Colonic mucosa (tissue), 4 donors: Measurements from ENCODE around the gene FANCD2OS. TPM values are rescaled to one million over a fixed set of nuclear protein-coding genes. Genes with fewer than 3 reads are reported as not detected.
A peak's percentile ranks its signal among the peaks of the same experiment; 100 is the strongest.

ENCODE experiments used
- DNase-seq: peaks from one replicate; pipeline ENCODE4 v3.0.0-alpha.2; 2020
- H3K27ac ChIP-seq: fragments of 200-600 bp; one replicate; pipeline ENCODE4 v1.8.0; 2021
- H3K27me3 ChIP-seq: fragments of 200-600 bp; one replicate; pipeline ENCODE4 v1.8.0; 2021
- H3K36me3 ChIP-seq: fragments of 200-600 bp; one replicate; pipeline ENCODE4 v1.8.0; 2021
- H3K4me1 ChIP-seq: fragments of 200-600 bp; one replicate; pipeline ENCODE4 v1.8.0; 2021; ENCODE audit warnings: mild to moderate bottlenecking
- H3K4me3 ChIP-seq: fragments of 200-600 bp; one replicate; pipeline ENCODE4 v1.8.0; 2021
- H3K9ac ChIP-seq, 2 donors: one replicate each; pipeline ENCODE4 v1.7.0; 2013; ENCODE audit warnings: control low read depth in 2 of 2, low read depth in 2 of 2, low read length in 2 of 2
- H3K9me3 ChIP-seq: fragments of 200-600 bp; one replicate; pipeline ENCODE4 v1.8.0; 2021
- intact Hi-C: fragments of 100-400 bp; cut with DNase I; formaldehyde crosslinking; loops from one replicate; pipeline ENCODE4 v1.14.1; 2022
- total RNA-seq, 2 donors: library from RNA; stranded (reverse); fragmentation: NEBNext Ultra II Directional in 1 of 2; extraction: Animal tissue kit (Norgen Biotek cat#: 25700) in 1 of 2; gene quantifications; one replicate each; pipeline ENCODE4 v1.2.1, GENCODE V29; 2021
- TF ChIP-seq, protein P1 (sequence below): fragments of 200-600 bp; IDR thresholded peaks from one replicate; pipeline ENCODE4 v1.8.0; 2022; ENCODE audit warnings: antibody characterized with exemption, mild to moderate bottlenecking
- donor health status: healthy.
- donor health status: DM: no; HTN: no; CAD: no.
- donor health status: DM: no; HTN: no; CAD: no.

The FANCD2OS gene
- total RNA-seq, 2 donors from 2014 or later: not detected

DNA sequence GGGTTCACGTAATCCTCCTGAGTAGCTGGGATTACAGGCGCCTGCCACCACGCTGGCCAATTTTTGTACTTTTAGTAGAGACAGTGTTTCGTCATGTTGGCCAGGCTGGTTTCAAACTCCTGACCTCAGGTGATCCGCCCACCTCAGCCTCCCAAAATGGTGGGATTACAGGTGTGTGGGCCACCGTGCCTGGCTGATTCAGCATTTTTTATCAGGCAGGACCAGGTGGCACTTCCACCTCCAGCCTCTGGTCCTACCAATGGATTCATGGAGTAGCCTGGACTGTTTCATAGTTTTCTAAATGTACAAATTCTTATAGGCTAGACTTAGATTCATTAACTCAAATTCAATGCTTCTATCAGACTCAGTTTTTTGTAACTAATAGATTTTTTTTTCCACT, 42.9 kb upstream of the FANCD2OS start:
- no peak for DNase-seq
- no peak overlapping the region for H3K27ac ChIP-seq
- no peak overlapping the region for H3K9ac ChIP-seq
- intact Hi-C loops: no loop called here
- H3K36me3 ChIP-seq: peaks cover 9% of the 10 kb centered on the region
- H3K27me3 ChIP-seq: no peaks in the 10 kb centered on the region
- no peaks in the 10 kb centered on the region for H3K4me1 ChIP-seq
- no peak overlapping the region for H3K4me3 ChIP-seq
- TF ChIP-seq, protein P1, sequence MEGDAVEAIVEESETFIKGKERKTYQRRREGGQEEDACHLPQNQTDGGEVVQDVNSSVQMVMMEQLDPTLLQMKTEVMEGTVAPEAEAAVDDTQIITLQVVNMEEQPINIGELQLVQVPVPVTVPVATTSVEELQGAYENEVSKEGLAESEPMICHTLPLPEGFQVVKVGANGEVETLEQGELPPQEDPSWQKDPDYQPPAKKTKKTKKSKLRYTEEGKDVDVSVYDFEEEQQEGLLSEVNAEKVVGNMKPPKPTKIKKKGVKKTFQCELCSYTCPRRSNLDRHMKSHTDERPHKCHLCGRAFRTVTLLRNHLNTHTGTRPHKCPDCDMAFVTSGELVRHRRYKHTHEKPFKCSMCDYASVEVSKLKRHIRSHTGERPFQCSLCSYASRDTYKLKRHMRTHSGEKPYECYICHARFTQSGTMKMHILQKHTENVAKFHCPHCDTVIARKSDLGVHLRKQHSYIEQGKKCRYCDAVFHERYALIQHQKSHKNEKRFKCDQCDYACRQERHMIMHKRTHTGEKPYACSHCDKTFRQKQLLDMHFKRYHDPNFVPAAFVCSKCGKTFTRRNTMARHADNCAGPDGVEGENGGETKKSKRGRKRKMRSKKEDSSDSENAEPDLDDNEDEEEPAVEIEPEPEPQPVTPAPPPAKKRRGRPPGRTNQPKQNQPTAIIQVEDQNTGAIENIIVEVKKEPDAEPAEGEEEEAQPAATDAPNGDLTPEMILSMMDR: no peak
- no peaks in the 10 kb centered on the region for H3K9me3 ChIP-seq

DNA sequence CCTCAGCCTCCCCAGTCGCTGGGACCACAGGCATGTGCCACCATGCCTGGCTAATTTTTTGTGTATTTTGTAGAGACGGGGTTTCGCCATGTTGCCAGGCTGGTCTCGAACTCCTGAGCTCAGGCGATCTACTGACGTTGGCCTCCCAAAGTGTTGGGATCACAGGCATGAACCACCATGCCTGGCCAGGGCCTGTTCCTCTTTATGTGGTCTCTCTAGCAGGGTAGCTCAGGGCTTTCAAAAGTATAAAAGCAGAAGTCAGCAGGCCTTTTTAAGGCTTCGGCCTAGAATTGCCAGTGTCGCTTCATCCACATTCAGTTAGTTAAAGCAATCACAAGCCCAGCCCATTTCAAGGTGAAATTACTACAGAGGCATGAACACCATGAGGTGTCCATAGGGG, 41.2 kb upstream of the FANCD2OS start:
- TF ChIP-seq, protein P1: no peak
- Histone ChIP-seq H3K27ac (no peak overlapping the region), H3K4me3 (no peak overlapping the region), H3K36me3 (peaks cover 9% of the 10 kb centered on the region), H3K9me3 (no peaks in the 10 kb centered on the region), H3K27me3 (no peaks in the 10 kb centered on the region), H3K4me1 (no peaks in the 10 kb centered on the region), H3K9ac (no peak overlapping the region)
- intact Hi-C loops: no loop called here
- DNase-seq: no peak

DNA sequence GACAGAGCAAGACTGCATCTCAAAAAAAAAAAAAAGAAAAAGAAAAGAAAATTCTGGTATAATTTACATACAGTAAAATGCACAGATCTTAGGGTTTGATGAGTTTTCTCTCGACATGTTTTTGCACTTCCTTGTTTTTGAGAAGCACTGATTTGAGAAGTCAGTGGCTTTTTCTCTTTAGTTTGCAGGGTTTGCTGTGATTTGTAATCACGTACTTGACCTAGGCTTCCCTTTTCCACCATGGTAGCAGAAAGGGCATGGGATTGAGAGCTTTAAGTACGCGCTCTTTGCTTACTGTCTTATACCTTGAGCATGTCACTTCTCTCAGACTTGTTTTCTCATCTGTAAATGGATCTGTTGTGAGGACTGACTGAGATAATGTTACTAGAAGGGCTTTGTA, 37.6 kb upstream of the FANCD2OS start:
- H3K36me3 ChIP-seq: peaks cover 9% of the 10 kb centered on the region
- no peak for DNase-seq
- intact Hi-C loops: no loop called here
- H3K9me3 ChIP-seq: no peaks in the 10 kb centered on the region
- H3K4me3 ChIP-seq: no peak overlapping the region
- H3K4me1 ChIP-seq: no peaks in the 10 kb centered on the region
- no peaks in the 10 kb centered on the region for H3K27me3 ChIP-seq
- no peak overlapping the region for H3K27ac ChIP-seq
- TF ChIP-seq, protein P1: no peak
- H3K9ac ChIP-seq: no peak overlapping the region

DNA sequence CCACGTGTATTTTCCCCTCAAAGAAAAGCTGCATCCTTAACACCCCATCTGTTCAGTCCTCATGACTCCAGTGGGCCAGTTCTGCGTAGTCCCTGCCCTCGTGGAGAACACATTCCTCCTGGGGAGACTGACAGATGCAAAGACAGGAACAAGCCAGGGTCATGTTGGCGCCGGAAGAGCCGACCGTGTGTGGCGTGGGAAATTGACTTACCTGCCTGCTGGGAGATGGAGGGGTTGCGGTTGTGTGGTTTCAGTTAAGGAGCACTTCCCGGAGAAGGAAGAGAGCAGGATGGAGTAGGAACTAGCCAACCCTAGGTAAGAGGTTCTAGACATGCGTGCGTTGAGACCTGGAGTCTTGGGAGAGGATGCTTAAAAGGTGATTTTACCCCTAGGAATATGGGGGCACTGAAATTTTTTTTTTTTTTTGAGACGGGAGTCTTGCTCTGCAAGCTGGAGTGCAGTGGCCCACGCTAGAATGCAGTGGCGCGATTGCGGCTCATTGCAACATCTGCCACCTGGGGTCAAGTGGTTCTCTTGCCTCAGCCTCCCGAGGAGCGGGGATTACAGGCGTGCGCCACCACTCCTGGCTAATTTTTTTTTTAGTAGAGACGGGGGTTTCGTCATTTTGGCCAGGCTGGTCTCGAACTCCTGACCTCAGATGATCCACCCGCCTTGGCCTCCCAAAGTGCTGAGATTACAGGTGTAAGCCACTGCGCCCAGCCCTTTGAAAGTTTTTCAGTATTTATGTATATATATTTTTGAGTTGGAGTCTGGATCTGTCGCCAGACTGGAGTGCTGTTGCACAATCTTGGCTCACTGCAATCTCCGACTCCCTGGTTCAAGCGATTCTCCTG, 34.9 kb upstream of the FANCD2OS start:
- no peaks in the 10 kb centered on the region for H3K27me3 ChIP-seq
- no peaks in the 10 kb centered on the region for H3K9me3 ChIP-seq
- TF ChIP-seq, protein P1: no peak
- peak overlapping the region; percentile 72 for H3K4me3 ChIP-seq
- H3K4me1 ChIP-seq: no peaks in the 10 kb centered on the region
- no peak for DNase-seq
- H3K9ac ChIP-seq: peak overlapping the region; percentile 16 to 56
- no peaks in the 10 kb centered on the region for H3K36me3 ChIP-seq
- no peak overlapping the region for H3K27ac ChIP-seq
- intact Hi-C loops: loop anchor here (2.0 kb wide), 1 partner anchor 22 kb away; the partner anchor contains the start of gene IRAK2

DNA sequence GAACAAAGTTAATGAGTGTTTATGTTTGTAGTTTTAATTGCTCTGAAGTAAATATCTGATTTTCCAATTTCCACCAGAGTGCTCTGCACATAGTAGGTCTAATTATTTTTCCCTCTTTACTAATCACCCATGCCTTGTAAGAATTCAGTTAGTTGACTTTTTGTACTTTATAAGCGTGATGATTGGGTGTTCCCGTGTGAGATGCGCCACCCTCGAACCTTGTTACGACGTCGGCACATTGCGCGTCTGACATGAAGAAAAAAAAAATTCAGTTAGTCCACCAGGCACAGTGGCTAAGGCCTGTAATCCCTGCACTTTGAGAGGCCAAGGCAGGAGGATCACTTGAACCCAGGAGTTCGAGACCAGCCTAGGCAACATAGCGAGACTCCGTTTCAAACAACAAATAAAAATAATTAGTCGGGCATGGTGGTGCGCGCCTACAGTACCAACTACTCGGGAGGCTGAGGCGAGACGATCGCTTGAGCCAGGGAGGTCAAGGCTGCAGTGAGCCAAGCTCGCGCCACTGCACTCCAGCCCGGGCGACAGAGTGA, 33.0 kb upstream of the FANCD2OS start:
- TF ChIP-seq, protein P1: no peak
- no peak for DNase-seq
- Histone ChIP-seq H3K27ac (peak overlapping the region; percentile 96), H3K27me3 (no peaks in the 10 kb centered on the region), H3K9me3 (no peaks in the 10 kb centered on the region), H3K4me3 (peak overlapping the region; percentile 72), H3K4me1 (no peaks in the 10 kb centered on the region), H3K36me3 (no peaks in the 10 kb centered on the region), H3K9ac (no peak overlapping the region)
- intact Hi-C loops: no loop called here
